ENCODE results near the gene PLAU.

DNA sequence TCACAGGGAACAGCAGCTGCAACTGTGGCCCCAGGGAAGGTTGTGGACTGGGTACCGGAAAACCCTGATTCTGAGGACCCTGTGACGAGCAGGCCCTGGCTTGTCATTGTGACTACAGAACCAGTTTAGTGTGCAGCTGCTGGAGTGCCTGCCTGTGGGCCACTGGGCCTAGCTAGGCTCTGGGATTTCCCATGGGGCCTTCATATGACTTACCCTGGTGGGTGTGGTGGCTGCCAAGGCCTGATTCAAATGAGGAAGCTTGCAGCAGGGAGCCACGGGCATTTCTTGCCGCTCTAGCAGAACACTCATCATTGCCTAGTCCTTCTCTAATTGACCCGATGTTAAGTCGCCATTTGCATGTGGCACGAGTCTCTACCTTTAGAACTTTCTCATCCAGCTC lies 21.9 kb upstream of the PLAU start:
- TF ChIP-seq USF1 (IDR thresholded peaks at IDR 0.05) (no peak), TCF12 (IDR thresholded peaks at IDR 0.05; ENCODE audit: low read depth) (no peak), REST (IDR thresholded peaks at IDR 0.05; ENCODE audit: low read depth) (no peak), TEAD4 (IDR thresholded peaks at IDR 0.05) (no peak), EP300 (IDR thresholded peaks at IDR 0.05; ENCODE audit: borderline replicate concordance) (no peak), CEBPB (IDR thresholded peaks at IDR 0.05) (no peak), FOXM1 (IDR thresholded peaks at IDR 0.05; ENCODE audit: borderline replicate concordance, low read depth) (no peak), TAF1 (IDR thresholded peaks at IDR 0.05; ENCODE audit: low read depth) (no peak), ZBTB7A (IDR thresholded peaks at IDR 0.05; ENCODE audit: low read depth) (no peak), YY1 (IDR thresholded peaks at IDR 0.05; ENCODE audit: low read depth) (0 out of 2 replicates have a peak, but pooled peaks have one; percentile 29), NFIC (IDR thresholded peaks at IDR 0.05) (no peak)
- TF ChIP-seq, protein P1, sequence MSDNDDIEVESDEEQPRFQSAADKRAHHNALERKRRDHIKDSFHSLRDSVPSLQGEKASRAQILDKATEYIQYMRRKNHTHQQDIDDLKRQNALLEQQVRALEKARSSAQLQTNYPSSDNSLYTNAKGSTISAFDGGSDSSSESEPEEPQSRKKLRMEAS (IDR thresholded peaks at IDR 0.05): no peak

Measured in Ishikawa (cell line).